MM.1S (cell line): ENCODE measurements around the gene FOXI2.

Experiments used
- DNase-seq: peaks from one replicate; pipeline ENCODE4 v3.0.0-alpha.2; 2015
- H2AFZ ChIP-seq: fragments of 300-600 bp; sonication (generic); 2 replicates; pipeline ENCODE4 v1.6.0; 2016; ENCODE audit warnings: antibody characterized with exemption, low read length
- H3F3A ChIP-seq: fragments of 300-600 bp; sonication (generic); 2 replicates; pipeline ENCODE4 v1.6.1; 2016; ENCODE audit warnings: mild to moderate bottlenecking, antibody characterized with exemption, low read length, moderate library complexity, mixed read lengths; ENCODE audit not compliant: insufficient read depth
- H3K27ac ChIP-seq: fragments of 300-600 bp; sonication (generic); 2 replicates; pipeline ENCODE4 v1.5.1; 2016; ENCODE audit warnings: mild to moderate bottlenecking, low read length
- H3K27me3 ChIP-seq: fragments of 300-600 bp; sonication (generic); replicated peaks from 2 replicates; pipeline ENCODE4 v1.6.0; 2016; ENCODE audit warnings: low read length; ENCODE audit not compliant: insufficient read depth
- H3K36me3 ChIP-seq: fragments of 300-600 bp; sonication (generic); replicated peaks from 2 replicates; pipeline ENCODE4 v1.6.1; 2016; ENCODE audit warnings: mild to moderate bottlenecking, low read length, mixed read lengths; ENCODE audit not compliant: insufficient read depth
- H3K4me1 ChIP-seq: fragments of 300-600 bp; sonication (generic); 2 replicates; pipeline ENCODE4 v1.6.1; 2016; ENCODE audit warnings: low read length, mixed read lengths
- H3K4me2 ChIP-seq: fragments of 300-600 bp; sonication (generic); 2 replicates; pipeline ENCODE4 v1.6.0; 2016; ENCODE audit warnings: low read depth, low read length
- H3K4me3 ChIP-seq: fragments of 300-600 bp; sonication (generic); 2 replicates; pipeline ENCODE4 v1.5.1; 2016; ENCODE audit warnings: low read length, mixed read lengths
- H3K79me2 ChIP-seq: fragments of 300-600 bp; sonication (generic); 2 replicates; pipeline ENCODE4 v1.6.1; 2016; ENCODE audit warnings: mixed run types, low read length, mixed read lengths
- H3K9ac ChIP-seq: fragments of 300-600 bp; sonication (generic); 2 replicates; pipeline ENCODE4 v1.6.1; 2016; ENCODE audit warnings: low read length, mixed read lengths
- H3K9me2 ChIP-seq: fragments of 300-600 bp; sonication (generic); replicated peaks from 2 replicates; pipeline ENCODE4 v1.6.1; 2016; ENCODE audit warnings: mild to moderate bottlenecking, low read length, mixed read lengths; ENCODE audit not compliant: insufficient read depth
- H3K9me3 ChIP-seq: fragments of 300-600 bp; sonication (generic); replicated peaks from 2 replicates; pipeline ENCODE4 v1.6.1; 2016; ENCODE audit warnings: mild to moderate bottlenecking, low read length, mixed read lengths; ENCODE audit not compliant: insufficient read depth
- H4K20me1 ChIP-seq: fragments of 300-600 bp; sonication (generic); 2 replicates; pipeline ENCODE4 v1.6.1; 2016; ENCODE audit warnings: mild to moderate bottlenecking, low read length, moderate library complexity, mixed read lengths; ENCODE audit not compliant: insufficient read depth
- CTCF ChIP-seq: fragments of 300-600 bp; sonication (generic); IDR thresholded peaks from 2 replicates; pipeline ENCODE4 v1.5.1; 2016; ENCODE audit warnings: antibody characterized with exemption, low read length, mixed read lengths
- EZH2 ChIP-seq: fragments of 300-600 bp; sonication (generic); optimal IDR thresholded peaks from 2 replicates; pipeline ENCODE3; 2017; ENCODE audit warnings: low read depth, mild to moderate bottlenecking, antibody characterized with exemption, low read length, mixed read lengths
- EZH2phosphoT487 ChIP-seq: fragments of 300-600 bp; sonication (generic); IDR thresholded peaks from 2 replicates; pipeline ENCODE4 v1.6.1; 2018; ENCODE audit warnings: antibody characterized with exemption, low read length

Gene FOXI2

GRCh38 chr10:127744956-127745355, 8.0 kb downstream of the FOXI2 start:
- TF ChIP-seq EZH2, result no peak
- TF ChIP-seq CTCF, result no peak
- TF ChIP-seq EZH2phosphoT487, result no peak

GRCh38 chr10:127745861-127746260, 8.9 kb downstream of the FOXI2 start:
- 0 out of 2 replicates have a peak, but pooled peaks cover 5% of the 10 kb centered on the region for H3F3A ChIP-seq
- no peak overlapping the region for H3K27ac ChIP-seq
- H3K27me3 ChIP-seq, result no peaks in the 10 kb centered on the region
- H3K79me2 ChIP-seq, result no peaks in the 10 kb centered on the region
- no peaks in the 10 kb centered on the region for H4K20me1 ChIP-seq
- no peak overlapping the region for H2AFZ ChIP-seq
- peaks cover 30% of the 10 kb centered on the region for H3K4me1 ChIP-seq
- H3K4me2 ChIP-seq, result no peak overlapping the region
- no peaks in the 10 kb centered on the region for H3K9me2 ChIP-seq
- no peaks in the 10 kb centered on the region for H3K36me3 ChIP-seq
- DNase-seq, result no peak
- no peak overlapping the region for H3K4me3 ChIP-seq
- TF ChIP-seq EZH2, result no peak
- no peak for TF ChIP-seq CTCF
- TF ChIP-seq EZH2phosphoT487, result no peak
- no peaks in the 10 kb centered on the region for H3K9me3 ChIP-seq
- no peak overlapping the region for H3K9ac ChIP-seq

More at GRCh38 chr10:127744956-127745355, 8.0 kb downstream of the FOXI2 start:
- no peak overlapping the region for H3K4me3 ChIP-seq
- no peak overlapping the region for H3K4me2 ChIP-seq
- no peaks in the 10 kb centered on the region for H3K79me2 ChIP-seq
- no peaks in the 10 kb centered on the region for H3K36me3 ChIP-seq
- H3K27ac ChIP-seq, result no peak overlapping the region
- H3K4me1 ChIP-seq, result peaks cover 30% of the 10 kb centered on the region
- 0 out of 2 replicates have a peak, but pooled peaks cover 5% of the 10 kb centered on the region for H3F3A ChIP-seq
- H3K9ac ChIP-seq, result no peak overlapping the region
- no peaks in the 10 kb centered on the region for H4K20me1 ChIP-seq
- H3K27me3 ChIP-seq, result no peaks in the 10 kb centered on the region
- no peaks in the 10 kb centered on the region for H3K9me3 ChIP-seq
- H2AFZ ChIP-seq, result no peak overlapping the region
- no peaks in the 10 kb centered on the region for H3K9me2 ChIP-seq
- no peak for DNase-seq

DNA sequence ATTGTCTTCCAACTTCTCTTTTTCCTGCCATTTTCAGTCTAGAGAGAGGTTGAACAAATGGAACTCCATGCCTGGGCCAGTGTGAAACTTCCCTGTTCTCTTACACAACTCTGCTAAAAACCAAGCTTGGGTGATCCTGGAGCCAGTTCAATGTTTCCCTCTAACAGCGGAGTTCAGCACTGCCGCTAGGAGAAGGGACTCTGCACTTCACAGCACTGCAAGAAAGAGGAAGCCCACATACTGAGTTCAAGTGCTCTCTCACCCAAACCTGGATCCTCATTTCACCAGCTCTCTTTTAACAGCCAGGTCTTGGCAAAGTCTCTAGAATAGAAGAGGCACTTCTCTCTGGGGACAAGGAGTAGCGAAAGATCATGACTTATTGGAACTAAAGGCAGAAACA, 18.8 kb downstream of the FOXI2 start:
- Histone ChIP-seq H3K9me2 (no peaks in the 10 kb centered on the region), H3K36me3 (no peaks in the 10 kb centered on the region), H3K4me3 (no peak overlapping the region), H4K20me1 (no peaks in the 10 kb centered on the region), H3F3A (no peaks in the 10 kb centered on the region), H3K79me2 (no peaks in the 10 kb centered on the region), H3K4me1 (no peaks in the 10 kb centered on the region), H3K9ac (no peak overlapping the region), H3K9me3 (no peaks in the 10 kb centered on the region), H3K27me3 (no peaks in the 10 kb centered on the region), H2AFZ (no peak overlapping the region), H3K4me2 (no peak overlapping the region), H3K27ac (no peak overlapping the region)
- DNase-seq, result no peak
- no peak for TF ChIP-seq EZH2
- no peak for TF ChIP-seq CTCF
- no peak for TF ChIP-seq EZH2phosphoT487
